Measurements from ENCODE around the gene IGFBP6.

DNA sequence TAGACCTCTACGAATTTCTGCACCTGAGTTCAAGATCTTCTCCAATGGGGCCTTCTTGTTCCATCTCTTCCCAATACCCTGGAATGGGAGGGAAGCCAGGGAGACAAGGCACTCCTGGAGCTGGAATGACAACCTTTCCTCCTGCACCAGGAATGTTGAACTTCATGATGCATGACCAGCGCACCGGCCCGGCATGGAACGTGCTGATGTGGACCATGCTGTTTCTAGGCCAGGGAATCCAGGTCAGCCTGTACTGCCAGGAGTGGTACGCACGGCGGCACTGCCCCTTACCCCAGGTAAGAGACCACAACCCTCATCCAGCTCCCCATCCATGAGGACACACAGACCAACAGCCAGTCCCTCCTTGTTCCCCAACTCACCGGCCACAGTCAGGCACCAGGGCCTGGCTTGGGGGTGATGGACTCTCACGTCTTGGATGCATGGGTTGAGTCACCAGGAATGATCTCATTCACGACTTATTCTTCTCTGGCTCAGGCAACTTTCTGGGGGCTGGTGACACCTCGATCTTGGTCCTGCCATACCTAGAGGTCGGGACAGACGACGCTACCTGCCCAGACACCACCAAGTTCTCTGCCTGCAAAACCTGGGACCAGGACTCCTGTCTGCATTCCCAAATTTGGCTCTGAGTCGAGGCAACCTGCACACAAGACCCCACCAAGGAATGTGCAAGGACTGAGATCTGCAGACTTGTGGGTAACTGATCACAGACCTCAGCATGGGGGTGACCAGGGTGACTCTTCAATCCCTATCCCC is 26.3 kb downstream of the IGFBP6 start:
- TF ChIP-seq GATA2 (IDR thresholded peaks at IDR 0.05; ENCODE audit: low read depth, low read length) (no peak), GATA3 (IDR thresholded peaks at IDR 0.05; ENCODE audit: low read depth, low read length) (no peak)

All from SH-SY5Y (cell line).